22Rv1 (cell line): Measurements from ENCODE around the gene CEP192.

Experiments
- H3K27ac ChIP-seq: fragments of 450-650 bp; 2 replicates; pipeline ENCODE4 v1.5.1; 2017
- ZFX ChIP-seq: fragments of 450-650 bp; IDR thresholded peaks from 2 replicates; pipeline ENCODE4 v1.6.1; 2017; ENCODE audit warnings: antibody characterized with exemption, borderline replicate concordance
- TF ChIP-seq, protein P1 (sequence below): fragments of 450-650 bp; IDR thresholded peaks from 2 replicates; pipeline ENCODE4 v1.5.1; 2017; ENCODE audit warnings: mild to moderate bottlenecking

Gene CEP192

DNA sequence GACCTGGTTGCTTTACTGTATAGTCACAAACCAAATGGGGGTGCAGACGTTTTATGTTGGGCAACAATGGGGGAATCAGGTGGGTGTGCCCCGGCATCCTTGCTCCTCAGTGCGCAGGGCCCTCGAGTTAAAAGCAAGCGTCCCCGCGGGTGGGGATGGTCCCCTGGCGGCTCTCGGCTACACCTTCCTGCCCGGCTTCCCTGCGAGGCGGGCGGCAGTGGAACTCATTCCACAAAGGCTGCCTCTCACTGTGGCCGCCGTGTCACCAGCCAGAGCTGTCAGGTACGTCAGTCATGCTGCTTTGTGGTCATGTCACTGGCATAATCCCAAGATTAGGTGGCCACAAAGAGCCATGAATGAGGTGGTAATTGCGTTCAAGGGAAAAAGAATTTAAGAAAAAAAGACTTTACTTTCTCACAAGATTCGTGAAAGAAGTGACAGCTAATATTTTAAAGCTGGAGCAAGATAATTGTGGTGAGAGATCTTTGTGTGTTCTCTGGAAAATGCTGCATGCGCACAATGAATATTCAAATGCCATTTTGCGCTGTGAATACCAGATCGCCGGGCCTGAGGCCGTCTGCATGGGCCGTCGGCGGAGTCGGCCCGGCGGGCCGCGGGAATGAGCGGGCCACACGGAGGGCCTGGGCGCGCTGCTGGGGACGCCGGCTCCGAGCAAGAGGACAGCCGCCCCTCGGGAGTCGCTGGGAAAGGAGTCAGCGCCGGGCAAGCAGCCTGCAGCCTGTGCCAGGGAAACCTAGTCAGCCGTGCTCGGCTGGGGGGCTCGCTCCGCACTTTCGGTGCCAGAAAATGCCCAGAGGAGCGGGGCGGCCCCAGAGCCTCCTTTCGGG lies 145.1 kb downstream of the CEP192 start:
- H3K27ac ChIP-seq, result no peak overlapping the region
- TF ChIP-seq, protein P1, sequence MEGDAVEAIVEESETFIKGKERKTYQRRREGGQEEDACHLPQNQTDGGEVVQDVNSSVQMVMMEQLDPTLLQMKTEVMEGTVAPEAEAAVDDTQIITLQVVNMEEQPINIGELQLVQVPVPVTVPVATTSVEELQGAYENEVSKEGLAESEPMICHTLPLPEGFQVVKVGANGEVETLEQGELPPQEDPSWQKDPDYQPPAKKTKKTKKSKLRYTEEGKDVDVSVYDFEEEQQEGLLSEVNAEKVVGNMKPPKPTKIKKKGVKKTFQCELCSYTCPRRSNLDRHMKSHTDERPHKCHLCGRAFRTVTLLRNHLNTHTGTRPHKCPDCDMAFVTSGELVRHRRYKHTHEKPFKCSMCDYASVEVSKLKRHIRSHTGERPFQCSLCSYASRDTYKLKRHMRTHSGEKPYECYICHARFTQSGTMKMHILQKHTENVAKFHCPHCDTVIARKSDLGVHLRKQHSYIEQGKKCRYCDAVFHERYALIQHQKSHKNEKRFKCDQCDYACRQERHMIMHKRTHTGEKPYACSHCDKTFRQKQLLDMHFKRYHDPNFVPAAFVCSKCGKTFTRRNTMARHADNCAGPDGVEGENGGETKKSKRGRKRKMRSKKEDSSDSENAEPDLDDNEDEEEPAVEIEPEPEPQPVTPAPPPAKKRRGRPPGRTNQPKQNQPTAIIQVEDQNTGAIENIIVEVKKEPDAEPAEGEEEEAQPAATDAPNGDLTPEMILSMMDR, result no peak
- TF ChIP-seq ZFX, result no peak

DNA sequence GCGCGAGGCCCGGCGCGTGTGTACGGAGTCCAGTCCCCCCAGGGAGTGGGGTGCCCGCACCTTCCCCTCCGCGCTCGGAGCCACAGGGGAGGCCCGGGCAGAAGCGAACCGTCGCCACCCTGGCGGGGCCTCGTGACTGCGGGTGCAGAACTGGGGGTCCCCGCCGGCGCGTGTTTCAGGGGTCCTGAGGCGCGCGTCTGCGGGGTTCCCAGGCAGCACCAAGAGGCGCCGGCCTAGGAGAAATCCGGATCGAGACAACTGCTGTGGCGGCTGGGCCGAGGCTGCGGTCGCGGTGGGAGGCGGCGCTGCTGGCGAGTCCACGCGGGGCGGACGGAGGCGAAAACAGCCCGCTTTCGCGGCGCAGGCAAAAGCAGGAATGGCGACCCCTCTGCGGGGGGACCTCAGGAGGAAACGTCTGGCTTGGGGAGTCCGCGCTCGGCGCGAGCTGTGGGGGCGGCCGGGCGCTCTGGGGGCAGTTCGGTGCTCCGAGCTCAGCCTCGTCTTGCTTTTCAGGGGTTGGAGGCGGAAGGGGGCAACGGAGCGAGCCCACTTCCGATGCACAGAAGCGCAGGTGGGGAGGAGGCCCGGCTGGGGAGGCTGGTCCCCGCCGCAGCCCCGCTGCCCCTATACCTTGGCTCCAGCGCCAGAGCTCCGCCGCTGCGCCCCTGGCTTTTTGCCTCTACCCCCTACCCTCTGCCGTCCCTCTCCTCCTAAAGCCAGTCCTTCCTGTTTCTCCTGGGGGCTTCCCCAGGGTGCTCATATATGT lies 145.9 kb downstream of the CEP192 start:
- TF ChIP-seq, protein P1, result no peak
- no peak for TF ChIP-seq ZFX

DNA sequence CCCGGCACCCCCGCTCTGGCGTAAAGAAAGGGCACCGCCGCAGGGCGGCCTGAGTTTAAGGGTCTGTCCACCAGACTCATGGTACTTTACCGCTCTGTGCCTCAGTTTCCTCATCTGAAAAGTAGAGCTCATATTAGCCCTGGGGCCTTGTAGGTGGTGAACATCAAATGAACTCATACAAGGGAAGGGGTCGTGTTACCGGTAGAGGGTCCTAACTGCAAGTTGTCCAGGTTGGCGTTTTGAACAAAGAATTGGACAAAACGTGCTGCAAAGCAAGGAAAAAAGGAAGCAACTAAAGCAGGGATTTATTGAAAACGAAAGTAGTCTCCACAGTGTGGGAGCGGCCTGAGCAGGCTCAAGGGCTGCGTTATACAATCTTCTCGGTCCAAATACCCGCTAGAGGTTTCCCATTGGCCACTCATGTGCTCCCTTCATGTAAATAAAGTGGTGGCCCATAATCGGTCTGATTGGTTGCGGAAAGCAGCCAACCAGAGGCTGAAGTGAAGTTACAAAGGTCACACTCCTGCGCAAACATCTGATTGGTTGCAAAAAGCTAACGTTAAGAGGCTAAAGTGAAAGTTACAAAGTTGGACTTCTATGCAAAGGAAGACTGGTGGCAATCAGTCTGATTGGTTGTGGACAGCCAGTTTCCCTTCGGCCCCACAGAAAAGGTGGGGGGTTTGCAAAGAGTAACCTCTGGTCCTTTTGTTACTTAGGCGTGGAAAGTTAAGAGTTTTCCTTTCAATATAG lies 146.7 kb downstream of the CEP192 start:
- TF ChIP-seq, protein P1, result no peak
- no peak for TF ChIP-seq ZFX
- H3K27ac ChIP-seq, result peak overlapping the region; percentile 73

More for the DNA sequence above, 145.9 kb downstream of the CEP192 start:
- peak overlapping the region; percentile 73 for H3K27ac ChIP-seq

DNA sequence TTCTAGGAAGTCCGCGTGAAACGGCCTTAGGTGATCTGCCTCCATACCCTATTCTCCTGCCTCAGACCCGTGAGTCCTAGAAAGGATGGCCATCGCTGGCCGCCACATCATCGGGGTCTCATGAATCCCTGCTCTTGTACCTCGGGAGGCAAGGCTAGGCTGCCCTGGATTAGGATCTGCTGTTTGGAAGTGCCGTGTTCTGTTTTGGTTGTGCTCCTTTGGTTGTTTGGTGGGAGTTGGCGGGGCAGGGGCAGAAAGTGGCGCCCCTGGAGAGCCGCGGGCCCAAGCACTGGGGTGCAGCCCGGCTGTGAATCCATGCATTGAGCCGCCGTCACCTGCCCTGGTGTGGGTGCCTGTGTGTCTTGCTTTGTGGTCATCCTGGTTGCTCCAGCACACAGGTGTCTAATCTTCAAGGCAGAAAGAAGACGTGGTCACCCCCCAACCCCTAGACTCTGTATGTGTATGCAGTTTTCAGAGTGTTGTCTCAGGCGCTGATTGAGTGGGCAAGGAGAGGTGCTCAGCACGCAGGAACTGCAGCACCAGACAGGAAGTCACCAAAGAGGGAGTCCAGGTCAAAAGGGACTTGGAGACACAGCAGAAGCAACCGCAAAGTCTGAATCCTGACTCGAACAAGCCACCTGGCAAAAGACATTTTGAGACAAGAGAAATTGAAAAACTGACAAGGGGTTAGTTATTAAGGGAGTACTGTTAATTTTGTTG lies 147.4 kb downstream of the CEP192 start:
- H3K27ac ChIP-seq, result peak overlapping the region; percentile 73
- TF ChIP-seq, protein P1, result no peak
- TF ChIP-seq ZFX, result no peak

DNA sequence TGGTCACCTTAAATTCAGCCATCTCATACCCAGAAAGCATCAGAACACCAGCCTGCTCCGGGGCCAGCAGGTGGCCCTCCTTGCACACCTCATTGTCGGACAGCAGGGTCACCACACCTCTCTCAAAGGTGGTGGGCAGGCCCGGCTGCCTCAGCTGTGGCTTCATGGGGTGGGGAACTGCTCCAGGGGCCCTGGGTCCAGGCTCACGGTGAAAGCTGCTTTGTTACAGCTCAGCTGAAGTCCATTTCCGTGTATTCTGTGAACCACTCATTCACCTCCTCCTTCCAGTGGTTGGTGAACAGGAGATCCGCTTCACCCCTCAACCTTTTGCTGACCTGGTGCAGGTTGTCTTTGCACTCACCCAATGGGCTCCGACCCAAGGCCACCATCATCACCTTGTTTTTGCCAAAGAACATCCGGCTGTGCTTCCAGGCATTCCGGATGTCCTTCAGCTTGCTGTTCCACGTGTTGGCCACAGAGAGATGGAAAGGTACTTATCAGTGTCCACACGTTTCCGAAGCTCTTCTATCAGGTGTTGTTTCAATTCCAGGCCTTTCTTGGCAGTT lies 148.8 kb downstream of the CEP192 start:
- no peak overlapping the region for H3K27ac ChIP-seq
- TF ChIP-seq, protein P1, result no peak
- TF ChIP-seq ZFX, result no peak

DNA sequence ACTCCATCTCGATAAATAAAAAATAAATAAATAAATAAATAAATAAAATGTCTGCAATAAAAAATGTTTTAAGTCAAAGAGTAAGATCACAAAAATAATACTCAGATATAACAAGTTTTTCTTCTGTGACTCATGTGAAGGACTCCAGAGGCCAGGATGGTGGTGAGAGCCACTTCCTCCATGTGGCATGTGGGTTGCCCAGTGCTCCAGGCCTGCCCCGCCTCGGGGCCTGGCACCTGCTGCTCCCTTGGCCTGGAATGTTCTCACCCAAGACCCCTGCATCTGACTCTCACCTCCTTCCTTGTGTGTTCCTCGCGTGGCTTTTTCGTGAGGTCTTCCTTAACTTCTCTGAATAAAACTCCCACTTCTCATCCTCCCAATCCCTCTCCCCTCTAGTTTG lies 150.0 kb downstream of the CEP192 start:
- TF ChIP-seq ZFX, result no peak
- TF ChIP-seq, protein P1, result no peak
- H3K27ac ChIP-seq, result no peak overlapping the region
